ENCODE results near the gene FAS. TPM values are rescaled to one million over a fixed set of nuclear protein-coding genes. Genes with fewer than 3 reads are reported as not detected.

FAS gene
- polyA plus RNA-seq, 3 donors = 27.3 to 28.9 (median 27.9) TPM

GRCh38 chr10:88995156-88995876, 4.7 kb downstream of the FAS start:
- intact Hi-C loops (cut with micrococcal nuclease) = no loop called here
- H3K9ac ChIP-seq (ENCODE audit: insufficient read depth, low read length, poor library complexity, severe bottlenecking) = no peak overlapping the region
- no peaks in the 10 kb centered on the region for H3K27me3 ChIP-seq (ENCODE audit: control insufficient read depth in 2 of 2, insufficient read depth in 2 of 2, low read length in 2 of 2)
- no peak overlapping the region for H2AFZ ChIP-seq (ENCODE audit: insufficient read depth, low read depth, low read length, poor library complexity, severe bottlenecking)
- Mint-ChIP-seq H3K36me3 (peaks cover 5 to 6% of the 10 kb centered on the region in 2 donors), H3K9me3 (no peaks in the 10 kb centered on the region), H3K27me3 (ENCODE audit: low read depth in 3 of 3) (no peaks in the 10 kb centered on the region), H3K4me3 (no peak overlapping the region), H3K4me1 (peaks cover 58% of the 10 kb centered on the region), H3K27ac (peak overlapping the region; percentile 15 to 80 (median 70))
- 87% methylated on average over 3 of the region's 7 CpGs for WGBS (ENCODE audit: insufficient coverage)
- H3K4me1 ChIP-seq (ENCODE audit: control insufficient read depth in 1 of 2, insufficient read depth in 2 of 2, low read length in 2 of 2) = peaks cover 30 to 47% of the 10 kb centered on the region in 2 donors
- no peak overlapping the region for H3K4me2 ChIP-seq (replicated peaks; ENCODE audit: extremely low read depth, low read length, poor library complexity, severe bottlenecking)
- H3K79me2 ChIP-seq (ENCODE audit: insufficient read depth, low read length) = peaks cover 87% of the 10 kb centered on the region
- H3K9me3 ChIP-seq (replicated peaks in 1 of 2; ENCODE audit: control insufficient read depth in 1 of 2, insufficient read depth in 1 of 2, low read length in 2 of 2) = no peaks in the 10 kb centered on the region
- peak overlapping the region in 1 of 2 donors; percentile 2 for H3K27ac ChIP-seq (ENCODE audit: low read depth in 1 of 2, low read length in 2 of 2)
- DNase-seq = no peak
- H3K4me3 ChIP-seq (replicated peaks in 1 of 3; ENCODE audit: low read depth in 2 of 3, low read length in 3 of 3) = no peak overlapping the region
- no peak for TF ChIP-seq CTCF (IDR thresholded peaks at IDR 0.05)
- peaks cover 28% of the 10 kb centered on the region for H4K20me1 ChIP-seq (ENCODE audit: insufficient read depth, low read length)
- H3K36me3 ChIP-seq (replicated peaks in 1 of 2; ENCODE audit: control insufficient read depth in 1 of 2, insufficient read depth in 2 of 2, low read length in 2 of 2) = no peaks in the 10 kb centered on the region

- DNase-seq = peak; percentile 58 to 81 (median 71)
- Histone ChIP-seq H3K79me2 (ENCODE audit: insufficient read depth, low read length) (peaks cover 92% of the 10 kb centered on the region), H4K20me1 (ENCODE audit: insufficient read depth, low read length) (peaks cover 38% of the 10 kb centered on the region), H3K36me3 (replicated peaks in 1 of 2; ENCODE audit: control insufficient read depth in 1 of 2, insufficient read depth in 2 of 2, low read length in 2 of 2) (no peaks in the 10 kb centered on the region), H3K4me3 (replicated peaks in 1 of 3; ENCODE audit: low read depth in 2 of 3, low read length in 3 of 3) (no peak overlapping the region), H3K4me2 (replicated peaks; ENCODE audit: extremely low read depth, low read length, poor library complexity, severe bottlenecking) (no peak overlapping the region), H3K4me1 (ENCODE audit: control insufficient read depth in 1 of 2, insufficient read depth in 2 of 2, low read length in 2 of 2) (peaks cover 28 to 48% of the 10 kb centered on the region in 2 donors), H3K9me3 (replicated peaks in 1 of 2; ENCODE audit: control insufficient read depth in 1 of 2, insufficient read depth in 1 of 2, low read length in 2 of 2) (no peaks in the 10 kb centered on the region), H3K9ac (ENCODE audit: insufficient read depth, low read length, poor library complexity, severe bottlenecking) (no peak overlapping the region), H3K27ac (ENCODE audit: low read depth in 1 of 2, low read length in 2 of 2) (no peak overlapping the region), H3K27me3 (ENCODE audit: control insufficient read depth in 2 of 2, insufficient read depth in 2 of 2, low read length in 2 of 2) (no peaks in the 10 kb centered on the region), H2AFZ (ENCODE audit: insufficient read depth, low read depth, low read length, poor library complexity, severe bottlenecking) (no peak overlapping the region)
- peak overlapping the region in 6 of 7 donors; percentile 39 to 90 (median 69) for H3K27ac Mint-ChIP-seq
- H3K27me3 Mint-ChIP-seq (ENCODE audit: low read depth in 3 of 3) = no peaks in the 10 kb centered on the region
- peaks cover 10 to 13% of the 10 kb centered on the region in 2 donors for H3K36me3 Mint-ChIP-seq
- 100% methylated on average over 1 of the region's 1 CpG for WGBS (ENCODE audit: insufficient coverage)
- peaks cover 66% of the 10 kb centered on the region for H3K4me1 Mint-ChIP-seq
- no peak overlapping the region for H3K4me3 Mint-ChIP-seq
- TF ChIP-seq CTCF (IDR thresholded peaks at IDR 0.05) = no peak
- H3K9me3 Mint-ChIP-seq = no peaks in the 10 kb centered on the region
- intact Hi-C loops (cut with micrococcal nuclease) = no loop called here
These were observed 6.3 kb downstream of the FAS start for GRCh38 chr10:88996927-88997326.
